Frontal cortex (tissue), 4 donors: Measurements from ENCODE around the gene ISG20. TPM values are rescaled to one million over a fixed set of nuclear protein-coding genes. Genes with fewer than 3 reads are reported as not detected.
"Not testable (repeated sequence)": the region's sequence is repeated elsewhere in the genome, so short reads cannot be mapped to it uniquely, and the experiment has no call there.

ENCODE experiments used
- DNase-seq, 2 donors: peaks; one replicate each; pipeline ENCODE4 v3.0.0; 2012; ENCODE audit warnings: low spot score in 2 of 2
- FAIRE-seq: peaks from 2 replicates; lab custom pipeline; 2012; peaks lifted over from hg19 to GRCh38; lab: Jason Lieb, UNC
- total RNA-seq: library from RNA; depleted of rRNA; stranded (reverse); fragments of >200 nt; gene quantifications from one replicate; pipeline ENCODE4 v1.2.3, GENCODE V29; 2014
- donor health status: control.
- donor health status: control.
- donor health status: control.

ISG20 gene
- total RNA-seq, 1 donor from 2014 or later, result not detected

DNA sequence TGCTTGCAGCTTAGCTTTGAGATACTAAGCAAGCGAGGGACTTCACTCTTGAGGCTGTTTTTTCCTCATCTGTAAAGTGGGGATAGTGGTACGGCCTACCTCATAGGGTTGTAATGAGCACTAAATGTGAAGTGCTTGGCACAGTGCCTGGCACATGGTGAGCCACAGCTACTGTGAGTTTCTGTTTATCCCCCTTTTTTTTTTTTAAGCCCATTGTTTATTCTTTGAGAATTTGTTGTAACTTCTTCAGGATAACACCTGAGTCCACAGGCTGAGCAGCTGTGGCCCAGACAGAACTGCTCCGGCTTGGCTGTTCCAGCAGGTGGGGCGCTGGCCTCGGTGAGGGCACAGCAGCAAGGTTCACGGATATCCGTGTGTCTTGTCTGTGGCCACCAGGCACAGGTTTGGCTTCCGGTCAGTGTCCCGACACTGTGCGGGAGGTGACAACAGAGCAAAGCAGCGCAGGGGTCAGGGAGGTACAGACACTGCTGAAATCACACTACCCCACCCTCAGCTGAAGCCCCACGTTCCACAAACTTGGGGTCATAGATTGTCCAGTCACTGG lies 7.3 kb upstream of the ISG20 start:
- FAIRE-seq, result no peak
- DNase-seq, result no peak

DNA sequence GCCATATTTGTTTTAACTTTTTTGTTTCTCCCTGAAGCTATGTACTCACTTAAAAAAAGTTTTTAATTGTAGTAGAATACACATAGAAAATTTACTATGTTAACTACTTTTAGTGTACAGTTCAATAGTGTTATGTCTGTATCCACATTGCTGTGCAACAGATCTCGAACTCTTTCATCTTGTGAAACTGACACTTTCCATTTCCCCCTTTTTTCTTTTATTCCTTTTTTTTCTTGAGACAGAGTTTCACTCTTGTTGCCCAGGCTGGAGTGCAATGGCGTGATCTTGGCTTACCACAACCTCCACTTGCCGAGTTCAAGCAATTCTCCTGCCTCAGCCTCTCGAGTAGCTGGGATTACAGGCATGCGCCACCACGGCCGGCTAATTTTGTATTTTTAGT lies 6.0 kb upstream of the ISG20 start:
- not testable (repeated sequence) for DNase-seq, FAIRE-seq

- no peak for DNase-seq
- FAIRE-seq, result no peak
These were observed 4.4 kb upstream of the ISG20 start for GRCh38 chr15:88634449-88634848.

- FAIRE-seq, result no peak
- DNase-seq, result no peak
These were observed 3.5 kb upstream of the ISG20 start for GRCh38 chr15:88635318-88635717.

GRCh38 chr15:88636050-88636449 lies 2.8 kb upstream of the ISG20 start:
- DNase-seq (no peak), FAIRE-seq (no peak)

DNA sequence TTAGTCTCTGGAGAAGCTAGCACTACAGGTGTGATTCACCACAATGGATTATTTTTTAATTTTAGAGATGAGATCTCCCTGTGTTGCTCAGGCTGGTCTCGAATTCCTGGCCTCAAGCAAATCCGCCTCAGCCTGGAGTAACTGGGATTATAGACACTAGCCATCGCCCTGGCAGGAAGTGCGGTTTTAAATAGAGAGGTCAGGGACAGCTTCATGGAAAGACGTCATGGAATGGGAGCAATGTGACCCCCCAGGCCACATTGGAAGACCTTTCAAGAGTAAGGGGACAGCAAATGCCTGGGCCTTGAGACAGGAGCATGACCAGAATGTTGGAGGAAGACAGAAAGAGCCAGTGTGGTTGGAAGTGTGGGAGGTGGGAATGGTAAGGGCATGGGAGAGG lies 2.2 kb upstream of the ISG20 start:
- DNase-seq, result no peak
- no peak for FAIRE-seq

DNA sequence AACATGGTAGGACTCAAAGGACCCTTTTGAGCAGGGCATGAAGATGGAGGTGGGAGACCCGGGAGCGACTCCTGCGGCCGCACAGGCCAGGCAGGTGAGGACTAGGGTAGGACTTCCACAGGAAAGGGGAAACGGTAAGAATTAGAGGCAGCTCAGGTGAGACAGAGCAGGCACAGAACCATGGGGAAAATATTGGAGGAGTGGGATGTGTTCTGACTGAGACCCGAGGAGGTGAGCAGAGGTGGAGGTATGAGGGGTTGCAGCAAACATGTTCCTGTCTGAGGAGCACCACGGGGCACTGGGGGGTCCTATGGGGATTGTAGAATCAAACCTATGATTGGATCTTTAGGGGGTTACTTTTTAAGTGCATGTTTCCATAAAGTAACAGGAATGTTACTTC lies 1.4 kb upstream of the ISG20 start:
- no peak for FAIRE-seq
- DNase-seq, result no peak

DNA sequence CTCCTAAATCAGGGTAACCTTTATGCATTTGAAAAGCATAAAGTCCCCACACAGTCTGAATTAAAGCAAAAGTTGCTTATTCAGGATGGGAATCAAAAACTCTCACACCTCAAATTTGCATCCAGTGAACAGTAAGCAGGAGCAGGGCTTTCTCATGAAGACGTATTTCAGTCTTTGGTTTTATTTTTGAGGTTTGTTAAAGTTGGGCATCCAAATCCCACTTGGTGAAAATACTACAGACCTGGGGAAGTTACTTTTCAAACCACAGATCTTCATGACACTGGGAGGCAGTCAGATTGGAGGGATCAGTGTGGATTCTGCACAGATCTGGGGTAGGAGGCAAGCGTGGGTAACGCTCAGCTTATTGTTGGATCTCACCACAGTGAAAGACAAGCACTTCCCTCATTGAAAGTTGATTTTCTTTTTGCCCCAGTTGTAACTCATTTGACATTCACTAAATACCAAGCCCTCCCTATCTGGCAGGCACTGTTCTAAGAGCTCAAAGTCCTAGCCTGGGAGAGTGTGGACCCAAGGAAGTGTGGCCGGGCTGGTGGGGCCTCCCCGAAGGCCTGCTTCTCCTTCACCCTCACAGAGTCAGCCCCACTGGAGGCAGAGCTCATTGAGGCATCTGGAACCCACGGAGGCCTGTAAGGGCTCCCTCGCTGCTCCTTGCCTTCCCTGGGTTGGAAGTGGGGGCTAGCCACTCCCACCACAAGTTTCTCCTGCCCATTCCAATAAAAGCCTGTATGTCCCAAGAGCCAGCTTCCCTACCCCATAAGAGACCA lies 783 bp upstream of the ISG20 start:
- DNase-seq, result no peak
- FAIRE-seq, result no peak

GRCh38 chr15:88641959-88642452 lies 3.2 kb downstream of the ISG20 start:
- DNase-seq (no peak), FAIRE-seq (no peak)

- DNase-seq, FAIRE-seq: not testable (repeated sequence)
These were observed 3.7 kb downstream of the ISG20 start for GRCh38 chr15:88642514-88642913.

GRCh38 chr15:88644741-88645140 lies 5.9 kb downstream of the ISG20 start:
- FAIRE-seq, result no peak
- no peak for DNase-seq

DNA sequence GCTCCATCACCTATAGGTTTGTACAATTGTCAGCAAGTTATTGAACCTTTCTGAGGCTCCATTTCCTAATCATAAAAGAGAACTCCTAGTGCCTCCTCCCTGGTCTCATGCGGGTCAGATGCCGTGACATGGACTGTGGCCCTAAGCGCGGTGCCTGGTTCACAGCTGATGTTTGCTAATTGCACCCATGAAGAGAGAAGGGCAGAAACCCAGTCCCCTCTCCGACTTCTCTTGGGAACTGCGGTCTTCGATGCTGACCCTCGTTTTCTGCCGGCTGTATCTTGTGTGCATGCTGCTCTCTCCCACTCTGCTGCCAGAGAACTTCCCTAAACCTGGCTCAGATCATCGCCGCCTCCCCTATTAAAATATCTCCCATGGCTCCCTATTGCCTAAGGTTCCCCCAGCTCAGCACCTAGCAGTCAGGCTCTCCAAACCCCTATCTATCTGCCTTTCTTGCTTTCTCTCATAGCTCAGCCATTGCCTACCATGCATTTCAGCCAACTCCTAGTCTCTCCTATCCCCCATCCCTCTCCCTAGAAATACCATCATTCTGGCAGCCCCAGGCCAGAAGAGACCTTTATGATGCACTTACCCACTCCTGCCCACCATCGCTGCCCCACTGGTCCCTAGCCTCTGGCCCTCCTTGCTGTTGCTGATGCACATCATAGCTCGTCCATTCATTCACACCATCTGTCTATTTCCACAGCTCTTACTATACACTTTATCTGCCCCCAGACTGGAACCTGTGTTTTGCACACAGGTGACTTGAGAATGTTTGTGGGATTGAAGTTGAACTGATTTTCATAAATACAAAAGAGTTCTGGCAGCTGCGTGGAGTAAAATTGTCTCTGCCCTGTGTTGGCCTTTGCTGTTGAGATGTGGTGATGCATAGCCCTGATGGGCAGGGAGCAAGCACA lies 6.6 kb downstream of the ISG20 start:
- FAIRE-seq (no peak), DNase-seq (no peak)

GRCh38 chr15:88646088-88646405 lies 7.2 kb downstream of the ISG20 start:
- no peak for DNase-seq
- FAIRE-seq, result no peak

GRCh38 chr15:88646951-88647350 lies 8.1 kb downstream of the ISG20 start:
- no peak for FAIRE-seq

GRCh38 chr15:88647351-88648105 lies 8.7 kb downstream of the ISG20 start:
- FAIRE-seq (no peak), DNase-seq (no peak)

More at GRCh38 chr15:88646951-88647350, 8.1 kb downstream of the ISG20 start:
- DNase-seq, result no peak

DNA sequence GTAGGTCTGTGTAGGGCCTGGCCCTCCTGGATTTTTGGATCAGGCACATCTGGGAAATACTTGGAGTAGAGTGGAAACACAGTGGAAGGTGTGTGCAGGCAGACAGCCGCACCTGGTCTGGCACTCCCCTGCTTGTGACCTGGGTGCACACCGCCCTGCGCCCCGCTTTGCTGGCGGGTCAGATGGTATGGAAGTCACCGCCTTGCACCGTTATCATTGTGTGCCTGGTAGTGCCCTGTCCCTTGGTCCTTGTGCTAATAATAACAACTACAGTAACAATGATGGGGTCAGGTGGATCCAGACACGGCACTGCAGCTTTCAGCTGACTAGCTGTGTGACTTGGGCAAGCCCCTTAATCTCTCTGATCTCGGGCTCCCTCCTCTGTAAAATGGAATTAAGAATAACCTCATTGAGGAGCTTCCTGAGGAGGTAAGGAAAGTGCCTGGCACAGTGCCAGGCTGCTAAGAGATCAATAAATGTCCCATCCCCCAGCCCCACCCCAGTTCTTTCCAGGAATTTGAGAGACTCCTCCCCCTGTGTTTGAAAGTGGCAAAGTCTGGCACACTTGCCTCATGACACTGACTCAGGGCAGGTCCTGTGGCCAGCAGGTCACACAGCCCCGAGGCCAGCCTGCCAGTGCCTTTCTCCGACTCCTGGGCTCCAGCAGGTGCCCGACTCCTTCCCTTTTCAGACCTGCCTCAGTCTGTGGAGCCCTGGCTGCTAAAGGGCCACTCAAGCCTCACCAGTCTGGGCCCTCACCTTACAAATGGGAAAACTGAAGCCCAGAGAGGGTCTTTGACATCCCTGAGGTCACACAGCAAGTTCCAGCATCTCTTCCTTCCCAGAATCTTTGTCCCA lies 9.8 kb downstream of the ISG20 start:
- FAIRE-seq, result no peak

DNA sequence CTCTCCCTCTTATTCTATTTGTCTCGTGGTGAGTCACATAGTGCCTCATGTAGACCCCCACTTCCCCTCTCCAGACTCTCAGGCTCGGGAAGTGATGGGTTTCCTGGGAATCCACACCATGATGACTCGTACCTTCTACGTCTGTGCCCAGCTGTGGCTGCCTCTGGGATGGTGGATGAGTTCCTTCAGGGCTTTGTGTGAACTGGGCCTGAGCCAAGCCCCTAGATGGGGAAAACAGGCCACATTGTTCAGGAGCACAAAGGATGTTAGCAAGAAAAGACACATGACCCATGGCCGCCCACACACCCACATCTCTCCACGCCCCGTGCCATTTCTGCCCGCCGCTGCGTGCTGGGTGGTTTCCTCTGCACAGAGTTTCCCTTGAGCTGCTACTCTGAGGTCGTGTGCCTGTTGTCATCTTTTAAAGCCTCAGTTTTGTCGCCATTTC lies 10.5 kb downstream of the ISG20 start:
- FAIRE-seq, result no peak
- peak; percentile 54 to 71 for DNase-seq

More for the DNA sequence above, 9.8 kb downstream of the ISG20 start:
- no peak for DNase-seq

DNA sequence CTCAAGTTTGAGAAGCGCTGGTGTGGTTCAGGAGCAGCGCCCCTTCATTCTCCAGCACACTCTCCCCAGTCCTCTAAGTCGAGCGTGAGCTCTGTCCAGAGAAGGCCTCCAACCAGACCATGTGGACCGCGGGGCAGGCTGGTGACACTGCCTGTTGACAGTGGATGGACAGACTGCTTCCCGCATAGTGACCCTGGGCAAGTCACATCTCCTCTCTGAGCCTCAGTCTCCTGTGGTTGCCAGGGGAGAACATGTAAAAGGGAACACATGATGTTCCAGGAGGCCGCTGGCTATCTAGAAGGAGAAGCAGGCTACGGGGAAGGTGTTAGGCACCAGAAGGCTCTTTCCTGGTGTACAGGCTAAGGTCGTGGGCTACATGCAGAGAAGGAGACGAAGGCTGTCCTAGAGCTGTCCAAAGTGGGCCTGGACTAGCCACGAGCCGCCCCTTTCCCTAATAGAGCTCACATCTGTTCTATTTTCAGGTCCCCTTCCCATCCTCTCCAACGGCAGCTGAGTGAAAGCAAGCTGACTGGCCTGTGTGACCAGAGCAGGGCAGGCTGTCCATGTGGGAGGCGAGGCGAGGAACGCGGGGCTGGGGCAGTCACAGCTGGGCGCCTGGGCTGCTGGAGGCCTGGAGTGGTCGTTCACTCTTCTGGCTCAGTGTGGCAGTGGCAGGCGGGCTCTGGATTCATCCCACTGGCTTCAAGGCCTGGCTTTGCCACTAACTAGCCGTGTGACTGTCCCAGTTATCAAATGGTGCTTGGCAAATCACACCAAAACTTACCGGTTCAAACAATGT lies 11.1 kb downstream of the ISG20 start:
- DNase-seq, result no peak
- FAIRE-seq, result no peak
